Psoas muscle (tissue), 8 donors: Measurements from ENCODE around the gene RAI1. TPM values are rescaled to one million over a fixed set of nuclear protein-coding genes. Genes with fewer than 3 reads are reported as not detected.

ENCODE experiments used
- ATAC-seq, 4 donors: fragments of 200-7000 bp; cut with Tn5 transposase; one replicate each; pipeline ENCODE4 v1.9.1; 2020; ENCODE audit warnings: moderate library complexity in 3 of 4, mild to moderate bottlenecking in 2 of 4
- DNase-seq, 2 donors: peaks; one replicate each; pipeline ENCODE4 v3.0.0-alpha.2; 2020
- H3K27ac ChIP-seq: fragments of 200-600 bp; one replicate; pipeline ENCODE4 v1.8.0; 2022
- H3K27me3 ChIP-seq, 3 donors: fragments of 200-600 bp in 1 of 3; one replicate each; pipeline versions ENCODE4 v1.6.1 to v1.8.0; 2013 to 2022; ENCODE audit warnings: low read length in 2 of 3, mild to moderate bottlenecking in 2 of 3, moderate library complexity in 1 of 3; ENCODE audit not compliant: insufficient read depth in 3 of 3
- H3K36me3 ChIP-seq, 2 donors: fragments of 200-600 bp in 1 of 2; one replicate each; pipeline versions ENCODE4 v1.6.1 to v1.8.0; 2013 to 2022; ENCODE audit warnings: low read depth in 1 of 2, mild to moderate bottlenecking in 1 of 2, moderate library complexity in 1 of 2; ENCODE audit not compliant: insufficient read depth in 1 of 2
- H3K4me1 ChIP-seq: fragments of 200-600 bp; one replicate; pipeline ENCODE4 v1.8.0; 2022
- H3K4me3 ChIP-seq: fragments of 200-600 bp; one replicate; pipeline ENCODE4 v1.8.0; 2022; ENCODE audit warnings: mild to moderate bottlenecking
- H3K9me3 ChIP-seq: fragments of 200-600 bp; one replicate; pipeline ENCODE4 v1.8.0; 2022
- WGBS, 3 donors: extraction: QIAGEN DNeasy Blood & Tissue Kit; methylation state at CpG; one replicate each; pipeline versions ENCODE4 v1.1.6 to v1.1.7; 2013; 5-methylcytosine and 5-hydroxymethylcytosine counted together
- intact Hi-C, 2 donors: fragments of 100-400 bp; cut with DNase I; formaldehyde crosslinking; loops; one replicate each; pipeline versions ENCODE4 v1.11.0 to v1.14.2; 2022
- polyA plus RNA-seq, 3 donors: library from polyadenylated mRNA; stranded (reverse); fragments of 200-250 nt; gene quantifications; one replicate each; pipeline ENCODE4 v1.2.3, GENCODE V29; 2013
- total RNA-seq, 4 donors: library from RNA; stranded (reverse); fragmentation: NEBNext Ultra II Directional in 2 of 4; extraction: Animal tissue kit (Norgen Biotek cat#: 25700) in 2 of 4; gene quantifications; one replicate each; pipeline versions ENCODE4 v1.2.1 to v1.2.4, GENCODE V29; 2021 to 2023
- TF ChIP-seq, protein P1 (sequence below): fragments of 200-600 bp; IDR thresholded peaks from one replicate; pipeline ENCODE4 v1.8.0; 2022; ENCODE audit warnings: antibody characterized with exemption
- donor health status: healthy with polysubstance abuse.
- donor health status: DM: no; HTN: no; CAD: no; lungs with moderate emphysema.
- donor health status: Bipolar disorder and iron deficiency.
- donor health status: healthy.
- donor health status: DM: yes; HTN: yes; CAD: no.
- donor health status: DM: no; HTN: no; CAD: no.
- donor health status: DM: no; HTN: no; CAD: no.
- donor health status: DM: yes; HTN: yes; CAD: no.

The RAI1 gene
- total and polyA plus RNA-seq, 7 donors = 4.0 to 9.0 (median 7.1) TPM

- intact Hi-C loops = no loop called here
- peak in 2 of 4 donors; percentile 15 to 33 for ATAC-seq
- H3K4me3 ChIP-seq = no peak overlapping the region
- H3K4me1 ChIP-seq = peaks cover 78% of the 10 kb centered on the region
- H3K27me3 ChIP-seq = no peaks in the 10 kb centered on the region
- no peaks in the 10 kb centered on the region for H3K36me3 ChIP-seq
- no peak for DNase-seq
- no peaks in the 10 kb centered on the region for H3K9me3 ChIP-seq
- TF ChIP-seq, protein P1, sequence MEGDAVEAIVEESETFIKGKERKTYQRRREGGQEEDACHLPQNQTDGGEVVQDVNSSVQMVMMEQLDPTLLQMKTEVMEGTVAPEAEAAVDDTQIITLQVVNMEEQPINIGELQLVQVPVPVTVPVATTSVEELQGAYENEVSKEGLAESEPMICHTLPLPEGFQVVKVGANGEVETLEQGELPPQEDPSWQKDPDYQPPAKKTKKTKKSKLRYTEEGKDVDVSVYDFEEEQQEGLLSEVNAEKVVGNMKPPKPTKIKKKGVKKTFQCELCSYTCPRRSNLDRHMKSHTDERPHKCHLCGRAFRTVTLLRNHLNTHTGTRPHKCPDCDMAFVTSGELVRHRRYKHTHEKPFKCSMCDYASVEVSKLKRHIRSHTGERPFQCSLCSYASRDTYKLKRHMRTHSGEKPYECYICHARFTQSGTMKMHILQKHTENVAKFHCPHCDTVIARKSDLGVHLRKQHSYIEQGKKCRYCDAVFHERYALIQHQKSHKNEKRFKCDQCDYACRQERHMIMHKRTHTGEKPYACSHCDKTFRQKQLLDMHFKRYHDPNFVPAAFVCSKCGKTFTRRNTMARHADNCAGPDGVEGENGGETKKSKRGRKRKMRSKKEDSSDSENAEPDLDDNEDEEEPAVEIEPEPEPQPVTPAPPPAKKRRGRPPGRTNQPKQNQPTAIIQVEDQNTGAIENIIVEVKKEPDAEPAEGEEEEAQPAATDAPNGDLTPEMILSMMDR = no peak
- peak overlapping the region; percentile 75 for H3K27ac ChIP-seq
- WGBS, 3 donors = 55 to 66% (median 61%) methylated on average over 6 of the region's 6 CpGs
These were observed 86.7 kb downstream of the RAI1 start for GRCh38 chr17:17767887-17768418.

DNA sequence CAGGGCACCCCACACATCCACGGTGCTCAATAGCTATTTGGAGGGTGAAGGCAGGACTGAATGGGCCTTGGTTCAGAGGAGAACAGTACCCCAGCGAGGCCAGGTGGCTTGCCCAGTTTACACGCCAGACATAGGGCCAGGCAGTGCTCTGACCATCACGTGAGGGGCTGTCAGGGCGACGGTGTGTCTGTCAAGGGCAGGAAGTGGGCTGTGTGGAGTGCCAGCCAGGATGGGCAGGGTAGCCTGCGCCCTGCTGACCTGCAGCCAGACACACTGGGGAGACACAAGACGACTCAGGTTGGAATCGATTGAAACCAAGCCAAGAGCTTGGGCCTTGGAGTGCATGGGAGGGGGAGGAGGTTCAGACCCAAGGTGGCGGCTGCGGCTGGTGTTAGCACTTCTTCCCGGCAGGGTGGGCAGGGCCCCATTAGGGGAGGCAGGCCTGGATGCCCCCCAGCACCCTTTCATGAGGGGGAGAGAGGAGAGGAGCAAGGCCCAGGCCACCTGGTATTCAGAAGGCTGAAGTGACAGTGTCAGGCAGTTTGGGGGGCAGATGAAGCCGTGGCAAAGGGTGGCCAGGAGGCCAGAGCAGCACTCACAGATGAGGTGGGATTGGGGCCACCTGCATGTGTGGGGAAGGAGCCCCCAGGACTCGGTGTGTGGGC is 87.3 kb downstream of the RAI1 start:
- intact Hi-C loops = no loop called here
- peaks cover 80% of the 10 kb centered on the region for H3K4me1 ChIP-seq

GRCh38 chr17:17769869-17770631 is 88.8 kb downstream of the RAI1 start:
- Histone ChIP-seq H3K4me3 (peak overlapping the region; percentile 12), H3K27ac (peak overlapping the region; percentile 75), H3K9me3 (no peaks in the 10 kb centered on the region), H3K27me3 (no peaks in the 10 kb centered on the region), H3K4me1 (peaks cover 77% of the 10 kb centered on the region), H3K36me3 (no peaks in the 10 kb centered on the region)
- intact Hi-C loops = loop anchor here in 1 of 2 donors (10.0 kb wide), 1 partner anchor 85 kb away; the partner anchor contains the start of gene RAI1
- DNase-seq (no peak), ATAC-seq (peak in 2 of 4 donors; percentile 1 to 3)
- 62 to 81% (median 67%) methylated on average over 25 of the region's 25 CpGs for WGBS, 3 donors
- TF ChIP-seq, protein P1 = no peak

More for the DNA sequence above, 87.3 kb downstream of the RAI1 start:
- WGBS, 3 donors = 34 to 43% (median 37%) methylated on average over 14 of the region's 14 CpGs
- H3K27ac ChIP-seq = peak overlapping the region; percentile 75
- ATAC-seq (peak; percentile 49 to 66 (median 57)), DNase-seq (peak in 1 of 2 donors; percentile 20)
- H3K27me3 ChIP-seq = no peaks in the 10 kb centered on the region
- TF ChIP-seq, protein P1 = no peak
- no peak overlapping the region for H3K4me3 ChIP-seq
- no peaks in the 10 kb centered on the region for H3K36me3 ChIP-seq
- H3K9me3 ChIP-seq = no peaks in the 10 kb centered on the region

GRCh38 chr17:17770632-17771044 is 89.4 kb downstream of the RAI1 start:
- Histone ChIP-seq H3K27me3 (no peaks in the 10 kb centered on the region), H3K36me3 (no peaks in the 10 kb centered on the region), H3K4me1 (peaks cover 75% of the 10 kb centered on the region), H3K27ac (peak overlapping the region; percentile 75), H3K9me3 (no peaks in the 10 kb centered on the region), H3K4me3 (peak overlapping the region; percentile 12)
- ATAC-seq (peak; percentile 65 to 81 (median 70)), DNase-seq (peak; percentile 53 to 85)
- TF ChIP-seq, protein P1 = no peak
- intact Hi-C loops = loop anchor here in 1 of 2 donors (10.0 kb wide), 1 partner anchor 86 kb away; the partner anchor contains the start of gene RAI1
- WGBS, 3 donors = 22 to 44% (median 30%) methylated on average over 11 to 13 of the region's 13 CpGs
